ENCODE results near the gene MSI2.

GRCh38 chr17:57302690-57303465 is 46.6 kb downstream of the MSI2 start:
- TF ChIP-seq POLR2AphosphoS5 (IDR thresholded peaks at IDR 0.05) (no peak), CTCF (IDR thresholded peaks at IDR 0.05) (no peak)
